ENCODE measurements around the gene PRKG2.

DNA sequence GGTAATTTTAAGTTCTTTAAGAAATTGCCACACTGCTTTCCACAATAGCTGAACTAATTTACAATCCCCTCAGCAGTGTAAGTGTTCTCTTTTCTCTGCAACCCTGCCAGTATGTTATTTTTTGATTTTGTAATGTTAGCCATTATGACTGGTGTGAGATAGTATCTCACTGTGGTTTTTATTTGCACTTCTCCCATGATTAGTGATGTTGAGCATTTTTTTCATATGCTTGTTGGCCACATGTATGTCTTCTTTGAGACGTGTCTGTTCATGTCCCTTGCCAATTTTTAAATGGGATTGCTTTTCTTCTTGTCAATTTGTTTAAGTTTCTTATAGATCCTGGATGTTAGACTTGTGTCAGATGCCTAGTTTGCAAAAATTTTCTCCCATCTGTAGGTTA, 98.5 kb downstream of the PRKG2 start:
- TF ChIP-seq, protein P1, sequence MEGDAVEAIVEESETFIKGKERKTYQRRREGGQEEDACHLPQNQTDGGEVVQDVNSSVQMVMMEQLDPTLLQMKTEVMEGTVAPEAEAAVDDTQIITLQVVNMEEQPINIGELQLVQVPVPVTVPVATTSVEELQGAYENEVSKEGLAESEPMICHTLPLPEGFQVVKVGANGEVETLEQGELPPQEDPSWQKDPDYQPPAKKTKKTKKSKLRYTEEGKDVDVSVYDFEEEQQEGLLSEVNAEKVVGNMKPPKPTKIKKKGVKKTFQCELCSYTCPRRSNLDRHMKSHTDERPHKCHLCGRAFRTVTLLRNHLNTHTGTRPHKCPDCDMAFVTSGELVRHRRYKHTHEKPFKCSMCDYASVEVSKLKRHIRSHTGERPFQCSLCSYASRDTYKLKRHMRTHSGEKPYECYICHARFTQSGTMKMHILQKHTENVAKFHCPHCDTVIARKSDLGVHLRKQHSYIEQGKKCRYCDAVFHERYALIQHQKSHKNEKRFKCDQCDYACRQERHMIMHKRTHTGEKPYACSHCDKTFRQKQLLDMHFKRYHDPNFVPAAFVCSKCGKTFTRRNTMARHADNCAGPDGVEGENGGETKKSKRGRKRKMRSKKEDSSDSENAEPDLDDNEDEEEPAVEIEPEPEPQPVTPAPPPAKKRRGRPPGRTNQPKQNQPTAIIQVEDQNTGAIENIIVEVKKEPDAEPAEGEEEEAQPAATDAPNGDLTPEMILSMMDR (IDR thresholded peaks at IDR 0.05), result no peak
- TF ChIP-seq POLR2A (IDR thresholded peaks at IDR 0.05), result no peak
